ENCODE measurements around the gene ALDH1L1.

Gene ALDH1L1

GRCh38 chr3:126111126-126111551, 69.2 kb downstream of the ALDH1L1 start:
- Histone ChIP-seq H3K4me3 (ENCODE audit: low read depth in 1 of 2, low read length in 1 of 2) (no peak overlapping the region), H3K27ac (no peak overlapping the region), H3K27me3 (no peaks in the 10 kb centered on the region), H3K4me1 (ENCODE audit: control insufficient read depth in 1 of 2, insufficient read depth in 1 of 2, low read depth in 1 of 2, low read length in 1 of 2) (no peaks in the 10 kb centered on the region), H3K36me3 (no peaks in the 10 kb centered on the region), H3K9me3 (no peaks in the 10 kb centered on the region)
- TF ChIP-seq CTCF (IDR thresholded peaks at IDR 0.05): no peak

- no peak overlapping the region for H3K4me3 ChIP-seq (ENCODE audit: low read depth in 1 of 2, low read length in 1 of 2)
- H3K4me1 ChIP-seq (ENCODE audit: control insufficient read depth in 1 of 2, insufficient read depth in 1 of 2, low read depth in 1 of 2, low read length in 1 of 2): no peaks in the 10 kb centered on the region
- H3K27ac ChIP-seq: no peak overlapping the region
- H3K9me3 ChIP-seq: no peaks in the 10 kb centered on the region
- no peaks in the 10 kb centered on the region for H3K36me3 ChIP-seq
- no peak for TF ChIP-seq CTCF (IDR thresholded peaks at IDR 0.05)
- no peaks in the 10 kb centered on the region for H3K27me3 ChIP-seq
These were observed 69.8 kb downstream of the ALDH1L1 start for GRCh38 chr3:126110431-126111125.

- no peak for TF ChIP-seq CTCF (IDR thresholded peaks at IDR 0.05)
- Histone ChIP-seq H3K27me3 (no peaks in the 10 kb centered on the region), H3K36me3 (no peaks in the 10 kb centered on the region), H3K4me1 (ENCODE audit: control insufficient read depth in 1 of 2, insufficient read depth in 1 of 2, low read depth in 1 of 2, low read length in 1 of 2) (no peaks in the 10 kb centered on the region), H3K27ac (no peak overlapping the region), H3K9me3 (no peaks in the 10 kb centered on the region), H3K4me3 (ENCODE audit: low read depth in 1 of 2, low read length in 1 of 2) (no peak overlapping the region)
These were observed 70.5 kb downstream of the ALDH1L1 start for GRCh38 chr3:126109880-126110235.

GRCh38 chr3:126109146-126109879, 71.1 kb downstream of the ALDH1L1 start:
- H3K36me3 ChIP-seq: no peaks in the 10 kb centered on the region
- H3K4me1 ChIP-seq (ENCODE audit: control insufficient read depth in 1 of 2, insufficient read depth in 1 of 2, low read depth in 1 of 2, low read length in 1 of 2): no peaks in the 10 kb centered on the region
- H3K9me3 ChIP-seq: no peaks in the 10 kb centered on the region
- no peak for TF ChIP-seq CTCF (IDR thresholded peaks at IDR 0.05)
- H3K4me3 ChIP-seq (ENCODE audit: low read depth in 1 of 2, low read length in 1 of 2): no peak overlapping the region
- no peak overlapping the region for H3K27ac ChIP-seq
- H3K27me3 ChIP-seq: no peaks in the 10 kb centered on the region

- Histone ChIP-seq H3K4me1 (ENCODE audit: control insufficient read depth in 1 of 2, insufficient read depth in 1 of 2, low read depth in 1 of 2, low read length in 1 of 2) (no peaks in the 10 kb centered on the region), H3K9me3 (no peaks in the 10 kb centered on the region), H3K36me3 (no peaks in the 10 kb centered on the region), H3K27ac (no peak overlapping the region), H3K4me3 (ENCODE audit: low read depth in 1 of 2, low read length in 1 of 2) (no peak overlapping the region), H3K27me3 (no peaks in the 10 kb centered on the region)
- TF ChIP-seq CTCF (IDR thresholded peaks at IDR 0.05): no peak
These were observed 71.7 kb downstream of the ALDH1L1 start for GRCh38 chr3:126108676-126109050.

Measured in neutrophil (primary cell).